K562 (cell line): Measurements from ENCODE around the gene TLCD1. TPM values are rescaled to one million over a fixed set of nuclear protein-coding genes. Genes with fewer than 3 reads are reported as not detected.
A peak's percentile ranks its signal among the peaks of the same experiment; 100 is the strongest.

Experiments used
- ATF7 ChIP-seq: fragments of 450-650 bp; IDR thresholded peaks from 2 replicates; pipeline ENCODE4 v1.7.1; 2014; ENCODE audit warnings: mild to moderate bottlenecking, moderate library complexity
- BCLAF1 ChIP-seq, 2 experiments: fragments of 450-650 bp in 1 of 2; IDR thresholded peaks; 2 replicates each; pipeline ENCODE4 v1.6.1; 2011 to 2017; ENCODE audit warnings: low read depth in 2 of 2, antibody characterized with exemption in 1 of 2, borderline replicate concordance in 1 of 2, low read length in 1 of 2, mild to moderate bottlenecking in 1 of 2, mixed read lengths in 1 of 2; ENCODE audit not compliant: control insufficient read depth in 1 of 2
- E2F5 ChIP-seq: sonication (generic); formaldehyde crosslinking; IDR thresholded peaks from 2 replicates; pipeline ENCODE4 v1.8.0; 2022; ENCODE audit warnings: mild to moderate bottlenecking, missing genetic modification reagents
- ETV6 ChIP-seq, 3 experiments: fragments of 150-350 bp in 1 of 3; sonication (generic) in 1 of 3; formaldehyde crosslinking in 1 of 3; IDR thresholded peaks; 2 replicates each; pipeline versions ENCODE4 v1.6.1 to v1.8.0; 2014 to 2022; ENCODE audit warnings: borderline replicate concordance in 2 of 3, low read depth in 2 of 3, antibody characterized with exemption in 1 of 3, low read length in 1 of 3, mild to moderate bottlenecking in 1 of 3, missing genetic modification reagents in 1 of 3
- NCOR1 ChIP-seq: fragments of 450-650 bp; IDR thresholded peaks from 2 replicates; pipeline ENCODE4 v1.6.1; 2016; ENCODE audit warnings: mild to moderate bottlenecking, moderate library complexity
- NR3C1 ChIP-seq: sonication (generic); formaldehyde crosslinking; IDR thresholded peaks from 2 replicates; pipeline ENCODE4 v1.8.1; 2022; ENCODE audit warnings: missing genetic modification reagents
- NR4A1 ChIP-seq, 2 experiments: fragments of 250-450 bp in 1 of 2; fragments of 450-650 bp in 1 of 2; sonication (Bioruptor Pico) in 1 of 2; IDR thresholded peaks; 2 replicates each; pipeline versions ENCODE4 v1.4.0 to v1.6.1; 2016 to 2020; ENCODE audit warnings: mild to moderate bottlenecking in 2 of 2, missing compliant biosample characterization in 1 of 2, missing genetic modification characterization in 1 of 2, moderate library complexity in 1 of 2
- OTX1 ChIP-seq: fragments of 450-650 bp; formaldehyde crosslinking; IDR thresholded peaks from 2 replicates; pipeline ENCODE4 v1.4.0; 2022; ENCODE audit warnings: mild to moderate bottlenecking
- PRPF4 ChIP-seq: fragments of 200-400 bp; formaldehyde crosslinking; IDR thresholded peaks from one replicate; pipeline ENCODE4 v1.6.1; 2017; ENCODE audit warnings: low read length, low read depth, mild to moderate bottlenecking; ENCODE audit not compliant: insufficient read depth, poor library complexity, severe bottlenecking
- SNAPC5 ChIP-seq: fragments of 250-450 bp; sonication (Bioruptor Pico); IDR thresholded peaks from 2 replicates; pipeline ENCODE4 v1.8.0; 2021; ENCODE audit warnings: moderate library complexity, mild to moderate bottlenecking, inconsistent platforms
- TBL1XR1 ChIP-seq, 2 experiments: IDR thresholded peaks; 2 replicates each; pipeline ENCODE4 v1.6.1; 2012; ENCODE audit warnings: improper control_type of control experiment in 2 of 2, low read length in 2 of 2, mild to moderate bottlenecking in 1 of 2
- ZBTB1 ChIP-seq: sonication (generic); formaldehyde crosslinking; IDR thresholded peaks from 2 replicates; pipeline ENCODE4 v1.8.1; 2023; ENCODE audit warnings: missing genetic modification reagents, low read depth, mild to moderate bottlenecking, borderline replicate concordance
- ZBTB2 ChIP-seq: fragments of 450-650 bp; IDR thresholded peaks from 2 replicates; pipeline ENCODE4 v1.6.1; 2016; ENCODE audit warnings: antibody characterized with exemption
- ZNF134 ChIP-seq: fragments of 250-450 bp; sonication (Bioruptor Pico); conservative IDR thresholded peaks from 2 replicates; pipeline ENCODE4 v1.4.0; 2020
- ZNF395 ChIP-seq: fragments of 200-800 bp; sonication (Bioruptor generic); IDR thresholded peaks from 2 replicates; pipeline ENCODE4 v1.6.1; 2017; ENCODE audit warnings: missing genetic modification characterization, missing compliant biosample characterization
- ZNF707 ChIP-seq: fragments of 250-450 bp; sonication (Bioruptor Pico); conservative IDR thresholded peaks from 2 replicates; pipeline ENCODE4 v1.8.0; 2022; ENCODE audit warnings: inconsistent platforms, mild to moderate bottlenecking, moderate library complexity
- ZNF780A ChIP-seq: fragments of 250-450 bp; sonication (Bioruptor Pico); IDR thresholded peaks from 2 replicates; pipeline ENCODE4 v1.5.0; 2021; ENCODE audit warnings: mild to moderate bottlenecking
- polyA plus RNA-seq, 8 experiments: library from polyadenylated mRNA; depleted of rRNA in 4 of 8; stranded (reverse) in 5 of 8; unstranded in 3 of 8; fragments of >200 nt; fragmentation: Nextera tagmentation in 2 of 8; fragmentation: Illumina TruSeq in 1 of 8; extraction: Ambion mirVana in 2 of 8; extraction: Trizol in 1 of 8; gene quantifications; 2 replicates each; pipeline versions ENCODE4 v1.2.1 to v1.2.3, GENCODE V29; 2011 to 2014; ENCODE audit warnings: inconsistent platforms in 1 of 8, missing spikeins in 1 of 8
- total RNA-seq, 7 experiments: library from RNA; depleted of rRNA in 6 of 7; stranded (reverse); fragments of >200 nt in 6 of 7; fragmentation: Illumina TruSeq in 2 of 7; extraction: Trizol in 2 of 7; gene quantifications; 2 replicates each; pipeline versions ENCODE4 v1.2.1 to v1.2.3, GENCODE V29; 2011 to 2021; ENCODE audit warnings: low replicate concordance in 1 of 7

Gene TLCD1
- total and polyA plus RNA-seq, 9 of the 15 experiments (the other 6 are each of a cell fraction or from before 2014, with no cell fraction given): 6.8 to 37.7 (median 21.7) TPM

- TF ChIP-seq E2F5 (peak; percentile 95; the same call in 1 of the 2 replicates), BCLAF1 (IDR thresholded peaks at IDR 0.05; ENCODE audit: borderline replicate concordance in 1 of 2, control insufficient read depth in 1 of 2, low read depth in 2 of 2, low read length in 1 of 2) (no peak), ZBTB2 (peak; percentile 49; the same call in 1 of the 2 replicates), ZNF134 (no peak), TBL1XR1 (IDR thresholded peaks at IDR 0.05; ENCODE audit: low read length in 2 of 2) (peak in 1 of 2 experiments; percentile 20; a peak in 1 of 4 replicates), ZNF707 (CRISPR knock-in tag) (no peak), ATF7 (peak; percentile 92), SNAPC5 (CRISPR knock-in tag) (no peak), NCOR1 (no peak), NR4A1 (CRISPR knock-in tag; IDR thresholded peaks at IDR 0.05) (no peak), NR4A1 (tag; IDR thresholded peaks at IDR 0.05) (no peak), OTX1 (CRISPR knock-in tag) (no peak), PRPF4 (no peak), NR3C1 (CRISPR knock-in tag) (peak; percentile 93), ETV6 (IDR thresholded peaks at IDR 0.05; ENCODE audit: borderline replicate concordance in 1 of 2, low read depth in 2 of 2, low read length in 1 of 2) (no peak), ETV6 (CRISPR knock-in tag; IDR thresholded peaks at IDR 0.05; ENCODE audit: borderline replicate concordance) (0 out of 2 replicates have a peak, but pooled peaks have one; percentile 95), ZBTB1 (peak; percentile 83; the same call in 1 of the 2 replicates), ZNF395 (no peak; the same call in 1 of the 2 replicates), ZNF780A (CRISPR knock-in tag) (no peak)
Observed at GRCh38 chr17:28744104-28744971, 18.3 kb upstream of the TLCD1 start (continued).
